Sigmoid colon (tissue), 3 donors: Measurements from ENCODE around the gene GTF3C5.

Source experiments
- CTCF ChIP-seq, 4 experiments: fragments of 450-650 bp in 3 of 4; fragments of 200-600 bp in 1 of 4; IDR thresholded peaks; one replicate each; pipeline ENCODE4 v1.5.1; 2016 to 2019; ENCODE audit warnings: antibody characterized with exemption in 4 of 4, mild to moderate bottlenecking in 3 of 4, moderate library complexity in 2 of 4
- POLR2A ChIP-seq, 2 donors: fragments of 450-650 bp; IDR thresholded peaks; one replicate each; pipeline ENCODE4 v1.6.1; 2016; ENCODE audit warnings: antibody characterized with exemption in 2 of 2, mild to moderate bottlenecking in 2 of 2, moderate library complexity in 2 of 2

GRCh38 chr9:133059623-133060022 is 28.8 kb downstream of the GTF3C5 start:
- TF ChIP-seq POLR2A (IDR thresholded peaks at IDR 0.05) (no peak), CTCF (IDR thresholded peaks at IDR 0.05) (no peak)
